IPS-18a (cell line): ENCODE data around the gene TGM2.

ENCODE experiments used
- H3K27ac ChIP-seq: one replicate; pipeline ENCODE4 v1.5.1; 2013; ENCODE audit warnings: low read length
- H3K27me3 ChIP-seq: one replicate; pipeline ENCODE4 v1.6.1; 2013; ENCODE audit warnings: mild to moderate bottlenecking, low read length; ENCODE audit not compliant: control insufficient read depth, insufficient read depth
- H3K36me3 ChIP-seq: one replicate; pipeline ENCODE4 v1.6.1; 2013; ENCODE audit warnings: low read depth, low read length; ENCODE audit not compliant: control insufficient read depth
- H3K4me1 ChIP-seq: one replicate; pipeline ENCODE4 v1.6.1; 2013; ENCODE audit warnings: low read depth, low read length; ENCODE audit not compliant: control insufficient read depth
- H3K4me3 ChIP-seq: one replicate; pipeline ENCODE4 v1.5.1; 2013; ENCODE audit warnings: low read length
- H3K9ac ChIP-seq: one replicate; pipeline ENCODE4 v1.6.1; 2013; ENCODE audit warnings: mild to moderate bottlenecking, low read length, moderate library complexity
- H3K9me3 ChIP-seq: one replicate; pipeline ENCODE4 v1.6.1; 2013; ENCODE audit warnings: low read depth, low read length; ENCODE audit not compliant: control insufficient read depth

Gene TGM2

GRCh38 chr20:38197217-38197616 lies 32.1 kb upstream of the TGM2 start:
- Histone ChIP-seq H3K9ac (no peak overlapping the region), H3K27me3 (no peaks in the 10 kb centered on the region), H3K27ac (no peak overlapping the region), H3K36me3 (no peaks in the 10 kb centered on the region), H3K4me3 (no peak overlapping the region), H3K9me3 (no peaks in the 10 kb centered on the region), H3K4me1 (no peaks in the 10 kb centered on the region)

GRCh38 chr20:38196592-38196991 lies 31.5 kb upstream of the TGM2 start:
- Histone ChIP-seq H3K4me3 (no peak overlapping the region), H3K9ac (no peak overlapping the region), H3K27ac (no peak overlapping the region)

GRCh38 chr20:38196076-38196475 lies 31.0 kb upstream of the TGM2 start:
- Histone ChIP-seq H3K36me3 (no peaks in the 10 kb centered on the region), H3K9ac (no peak overlapping the region), H3K27ac (no peak overlapping the region), H3K4me3 (no peak overlapping the region), H3K9me3 (no peaks in the 10 kb centered on the region), H3K4me1 (no peaks in the 10 kb centered on the region), H3K27me3 (no peaks in the 10 kb centered on the region)

More at GRCh38 chr20:38196592-38196991, 31.5 kb upstream of the TGM2 start:
- Histone ChIP-seq H3K4me1 (no peaks in the 10 kb centered on the region), H3K9me3 (no peaks in the 10 kb centered on the region), H3K27me3 (no peaks in the 10 kb centered on the region), H3K36me3 (no peaks in the 10 kb centered on the region)

GRCh38 chr20:38195521-38195920 lies 30.5 kb upstream of the TGM2 start:
- Histone ChIP-seq H3K4me1 (no peaks in the 10 kb centered on the region), H3K27ac (no peak overlapping the region), H3K27me3 (no peaks in the 10 kb centered on the region)

GRCh38 chr20:38194971-38195504 lies 30.0 kb upstream of the TGM2 start:
- H3K27me3 ChIP-seq: no peaks in the 10 kb centered on the region
- no peak overlapping the region for H3K4me3 ChIP-seq
- no peaks in the 10 kb centered on the region for H3K9me3 ChIP-seq
- no peak overlapping the region for H3K9ac ChIP-seq
- no peaks in the 10 kb centered on the region for H3K4me1 ChIP-seq
- H3K36me3 ChIP-seq: no peaks in the 10 kb centered on the region
- no peak overlapping the region for H3K27ac ChIP-seq

More at GRCh38 chr20:38195521-38195920, 30.5 kb upstream of the TGM2 start:
- Histone ChIP-seq H3K9ac (no peak overlapping the region), H3K4me3 (no peak overlapping the region), H3K36me3 (no peaks in the 10 kb centered on the region), H3K9me3 (no peaks in the 10 kb centered on the region)

- Histone ChIP-seq H3K4me1 (no peaks in the 10 kb centered on the region), H3K27ac (no peak overlapping the region), H3K36me3 (no peaks in the 10 kb centered on the region)
These were observed 28.6 kb upstream of the TGM2 start for GRCh38 chr20:38193586-38194105.

GRCh38 chr20:38192323-38192885 lies 27.3 kb upstream of the TGM2 start:
- no peak overlapping the region for H3K9ac ChIP-seq
- H3K36me3 ChIP-seq: no peaks in the 10 kb centered on the region
- no peaks in the 10 kb centered on the region for H3K9me3 ChIP-seq
- H3K27ac ChIP-seq: no peak overlapping the region
- H3K27me3 ChIP-seq: no peaks in the 10 kb centered on the region
- H3K4me1 ChIP-seq: peaks cover under 1% of the 10 kb centered on the region
- H3K4me3 ChIP-seq: no peak overlapping the region

More at GRCh38 chr20:38193586-38194105, 28.6 kb upstream of the TGM2 start:
- Histone ChIP-seq H3K9me3 (no peaks in the 10 kb centered on the region), H3K9ac (no peak overlapping the region), H3K27me3 (no peaks in the 10 kb centered on the region), H3K4me3 (no peak overlapping the region)

GRCh38 chr20:38191654-38192053 lies 26.6 kb upstream of the TGM2 start:
- no peak overlapping the region for H3K27ac ChIP-seq
- no peak overlapping the region for H3K4me3 ChIP-seq
- H3K4me1 ChIP-seq: peaks cover 2% of the 10 kb centered on the region
- no peaks in the 10 kb centered on the region for H3K9me3 ChIP-seq
- no peak overlapping the region for H3K9ac ChIP-seq
- H3K36me3 ChIP-seq: no peaks in the 10 kb centered on the region
- H3K27me3 ChIP-seq: no peaks in the 10 kb centered on the region

- Histone ChIP-seq H3K4me1 (peaks cover 2% of the 10 kb centered on the region), H3K4me3 (no peak overlapping the region), H3K9me3 (no peaks in the 10 kb centered on the region), H3K27ac (no peak overlapping the region), H3K36me3 (no peaks in the 10 kb centered on the region), H3K27me3 (no peaks in the 10 kb centered on the region), H3K9ac (no peak overlapping the region)
These were observed 25.9 kb upstream of the TGM2 start for GRCh38 chr20:38190936-38191371.

GRCh38 chr20:38190166-38190565 lies 25.1 kb upstream of the TGM2 start:
- no peak overlapping the region for H3K4me3 ChIP-seq
- no peaks in the 10 kb centered on the region for H3K36me3 ChIP-seq
- no peak overlapping the region for H3K27ac ChIP-seq
- no peaks in the 10 kb centered on the region for H3K27me3 ChIP-seq
- H3K4me1 ChIP-seq: peaks cover 2% of the 10 kb centered on the region
- H3K9me3 ChIP-seq: no peaks in the 10 kb centered on the region
- H3K9ac ChIP-seq: no peak overlapping the region

- Histone ChIP-seq H3K9me3 (no peaks in the 10 kb centered on the region), H3K4me3 (no peak overlapping the region), H3K4me1 (peaks cover 2% of the 10 kb centered on the region), H3K27me3 (no peaks in the 10 kb centered on the region), H3K27ac (no peak overlapping the region), H3K36me3 (no peaks in the 10 kb centered on the region), H3K9ac (no peak overlapping the region)
These were observed 22.4 kb upstream of the TGM2 start for GRCh38 chr20:38187517-38187916.

GRCh38 chr20:38186788-38187221 lies 21.7 kb upstream of the TGM2 start:
- H3K4me3 ChIP-seq: no peak overlapping the region
- no peaks in the 10 kb centered on the region for H3K27me3 ChIP-seq
- no peaks in the 10 kb centered on the region for H3K36me3 ChIP-seq
- no peaks in the 10 kb centered on the region for H3K9me3 ChIP-seq
- H3K9ac ChIP-seq: no peak overlapping the region
- H3K4me1 ChIP-seq: peaks cover 2% of the 10 kb centered on the region
- no peak overlapping the region for H3K27ac ChIP-seq
